ENCODE results near the gene PPP1R3D. TPM values are rescaled to one million over a fixed set of nuclear protein-coding genes. Genes with fewer than 3 reads are reported as not detected.

The PPP1R3D gene
- total and polyA plus RNA-seq, 2 of the 8 experiments (the other 6 are each of a cell fraction or from before 2014, with no cell fraction given): 1.4 to 3.9 TPM

DNA sequence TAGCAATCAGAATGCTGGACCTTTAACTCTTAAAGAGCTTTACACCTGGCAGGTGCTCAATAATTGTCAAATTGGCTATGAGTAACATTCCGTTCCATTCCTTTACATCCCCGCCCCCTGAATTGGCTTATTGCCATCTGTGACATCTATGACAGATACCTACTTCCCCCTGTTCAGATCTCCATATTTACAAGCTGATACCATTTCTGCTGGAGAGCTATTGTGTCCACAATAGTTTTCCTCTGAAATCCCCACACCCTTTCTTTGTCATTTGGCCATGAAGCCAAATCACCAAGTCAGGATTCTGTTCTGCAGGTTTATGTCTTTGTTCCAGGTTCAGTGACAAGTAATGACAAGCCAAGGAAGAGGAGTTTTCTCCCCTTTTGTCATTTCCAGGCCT, 21.3 kb upstream of the PPP1R3D start (continued):
- TF ChIP-seq PHF8 (conservative IDR thresholded peaks at IDR 0.05; ENCODE audit: low read depth, low read length): no peak
- no peak for TF ChIP-seq RXRA (IDR thresholded peaks at IDR 0.05; ENCODE audit: insufficient read depth, low read depth, low read length)
- no peak for TF ChIP-seq RAD21 (IDR thresholded peaks at IDR 0.05 in 1 of 2, conservative IDR thresholded peaks at IDR 0.05 in 1 of 2; ENCODE audit: low read depth in 2 of 2, low read length in 2 of 2)
- TF ChIP-seq USF2 (IDR thresholded peaks at IDR 0.05; ENCODE audit: low read length): no peak
- TF ChIP-seq KDM5A (IDR thresholded peaks at IDR 0.05; ENCODE audit: low read length): no peak
- TF ChIP-seq SIRT6 (IDR thresholded peaks at IDR 0.05; ENCODE audit: low read length): no peak

Measured in H1 (cell line).